ENCODE results near the gene PTPRG. TPM values are rescaled to one million over a fixed set of nuclear protein-coding genes. Genes with fewer than 3 reads are reported as not detected.
A peak's percentile ranks its signal among the peaks of the same experiment; 100 is the strongest.

PTPRG gene
- polyA plus RNA-seq, 3 donors = not detected

DNA sequence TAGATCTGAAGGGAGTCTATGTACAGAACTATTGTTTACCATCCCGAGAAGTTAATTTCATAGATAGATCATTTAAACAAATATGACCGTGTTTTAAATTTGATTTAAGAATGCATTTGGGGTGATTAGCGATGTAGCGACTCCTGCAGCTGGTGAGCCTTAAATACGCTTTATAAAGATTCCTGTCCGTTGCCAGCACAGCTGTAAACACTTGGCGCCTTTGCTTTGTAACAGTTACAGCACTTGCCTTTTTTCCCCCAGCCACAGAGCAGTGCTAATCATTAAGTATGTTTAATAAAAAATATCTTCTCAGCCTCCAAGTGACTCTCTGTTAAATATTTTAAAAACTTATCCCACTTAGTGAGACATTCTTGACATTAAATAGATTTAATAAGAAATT is 478.2 kb downstream of the PTPRG start:
- Histone ChIP-seq H3K36me3 (replicated peaks in 1 of 2; ENCODE audit: control insufficient read depth in 1 of 2, insufficient read depth in 2 of 2, low read length in 2 of 2) (no peaks in the 10 kb centered on the region), H3K9ac (ENCODE audit: insufficient read depth, low read length, poor library complexity, severe bottlenecking) (no peak overlapping the region), H3K27ac (ENCODE audit: low read depth in 1 of 2, low read length in 2 of 2) (no peak overlapping the region), H4K20me1 (ENCODE audit: insufficient read depth, low read length) (no peaks in the 10 kb centered on the region), H2AFZ (ENCODE audit: insufficient read depth, low read depth, low read length, poor library complexity, severe bottlenecking) (no peak overlapping the region), H3K4me3 (replicated peaks in 1 of 3; ENCODE audit: low read depth in 2 of 3, low read length in 3 of 3) (no peak overlapping the region), H3K4me2 (replicated peaks; ENCODE audit: extremely low read depth, low read length, poor library complexity, severe bottlenecking) (no peak overlapping the region), H3K4me1 (ENCODE audit: control insufficient read depth in 1 of 2, insufficient read depth in 2 of 2, low read length in 2 of 2) (no peaks in the 10 kb centered on the region), H3K27me3 (ENCODE audit: control insufficient read depth in 2 of 2, insufficient read depth in 2 of 2, low read length in 2 of 2) (no peaks in the 10 kb centered on the region), H3K79me2 (ENCODE audit: insufficient read depth, low read length) (no peaks in the 10 kb centered on the region), H3K9me3 (replicated peaks in 1 of 2; ENCODE audit: control insufficient read depth in 1 of 2, insufficient read depth in 1 of 2, low read length in 2 of 2) (no peaks in the 10 kb centered on the region)
- no peaks in the 10 kb centered on the region for H3K4me1 Mint-ChIP-seq
- peaks cover 0 to 5% (median 0%) of the 10 kb centered on the region in 7 donors for H3K9me3 Mint-ChIP-seq
- intact Hi-C loops (cut with micrococcal nuclease) = no loop called here
- TF ChIP-seq, protein P1, sequence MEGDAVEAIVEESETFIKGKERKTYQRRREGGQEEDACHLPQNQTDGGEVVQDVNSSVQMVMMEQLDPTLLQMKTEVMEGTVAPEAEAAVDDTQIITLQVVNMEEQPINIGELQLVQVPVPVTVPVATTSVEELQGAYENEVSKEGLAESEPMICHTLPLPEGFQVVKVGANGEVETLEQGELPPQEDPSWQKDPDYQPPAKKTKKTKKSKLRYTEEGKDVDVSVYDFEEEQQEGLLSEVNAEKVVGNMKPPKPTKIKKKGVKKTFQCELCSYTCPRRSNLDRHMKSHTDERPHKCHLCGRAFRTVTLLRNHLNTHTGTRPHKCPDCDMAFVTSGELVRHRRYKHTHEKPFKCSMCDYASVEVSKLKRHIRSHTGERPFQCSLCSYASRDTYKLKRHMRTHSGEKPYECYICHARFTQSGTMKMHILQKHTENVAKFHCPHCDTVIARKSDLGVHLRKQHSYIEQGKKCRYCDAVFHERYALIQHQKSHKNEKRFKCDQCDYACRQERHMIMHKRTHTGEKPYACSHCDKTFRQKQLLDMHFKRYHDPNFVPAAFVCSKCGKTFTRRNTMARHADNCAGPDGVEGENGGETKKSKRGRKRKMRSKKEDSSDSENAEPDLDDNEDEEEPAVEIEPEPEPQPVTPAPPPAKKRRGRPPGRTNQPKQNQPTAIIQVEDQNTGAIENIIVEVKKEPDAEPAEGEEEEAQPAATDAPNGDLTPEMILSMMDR (IDR thresholded peaks at IDR 0.05) = no peak
- peaks cover 0 to 1% (median 0%) of the 10 kb centered on the region in 3 donors for H3K27me3 Mint-ChIP-seq (ENCODE audit: low read depth in 3 of 3)
- DNase-seq = no peak
- H3K27ac Mint-ChIP-seq = no peak overlapping the region
- H3K36me3 Mint-ChIP-seq = no peaks in the 10 kb centered on the region
- WGBS (ENCODE audit: insufficient coverage) = no CpG with 5 or more reads among the region's 7 CpGs
- no peak overlapping the region for H3K4me3 Mint-ChIP-seq

DNA sequence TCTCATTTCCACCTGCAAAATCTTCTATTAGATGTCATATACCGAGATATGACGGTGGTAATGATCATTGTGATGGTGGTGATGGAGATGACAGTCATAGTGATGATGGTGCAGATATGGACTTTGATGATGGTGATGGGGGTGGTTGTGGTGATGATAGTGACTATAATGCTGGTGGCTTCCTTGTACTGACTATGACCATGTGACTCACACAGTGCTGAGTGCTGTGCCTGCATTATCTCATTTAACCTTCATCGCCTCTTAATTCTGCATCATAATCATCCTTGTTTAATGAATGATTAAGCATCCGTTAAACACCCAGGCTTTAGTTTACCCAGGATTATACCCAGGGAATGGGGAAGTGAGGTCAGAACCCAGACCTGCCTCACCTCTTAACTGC is 480.3 kb downstream of the PTPRG start:
- H3K4me1 ChIP-seq (ENCODE audit: control insufficient read depth in 1 of 2, insufficient read depth in 2 of 2, low read length in 2 of 2) = no peaks in the 10 kb centered on the region
- no peaks in the 10 kb centered on the region for H3K79me2 ChIP-seq (ENCODE audit: insufficient read depth, low read length)
- Mint-ChIP-seq H3K27ac (peak overlapping the region in 1 of 7 donors; percentile 73), H3K27me3 (ENCODE audit: low read depth in 3 of 3) (no peaks in the 10 kb centered on the region), H3K9me3 (peaks cover 0 to 5% (median 0%) of the 10 kb centered on the region in 7 donors), H3K4me1 (no peaks in the 10 kb centered on the region), H3K4me3 (no peak overlapping the region), H3K36me3 (no peaks in the 10 kb centered on the region)
- DNase-seq = no peak
- intact Hi-C loops (cut with micrococcal nuclease) = no loop called here
- no peak overlapping the region for H3K4me2 ChIP-seq (replicated peaks; ENCODE audit: extremely low read depth, low read length, poor library complexity, severe bottlenecking)
- H4K20me1 ChIP-seq (ENCODE audit: insufficient read depth, low read length) = no peaks in the 10 kb centered on the region
- H3K9me3 ChIP-seq (replicated peaks in 1 of 2; ENCODE audit: control insufficient read depth in 1 of 2, insufficient read depth in 1 of 2, low read length in 2 of 2) = no peaks in the 10 kb centered on the region
- H3K4me3 ChIP-seq (replicated peaks in 1 of 3; ENCODE audit: low read depth in 2 of 3, low read length in 3 of 3) = no peak overlapping the region
- no peak overlapping the region for H2AFZ ChIP-seq (ENCODE audit: insufficient read depth, low read depth, low read length, poor library complexity, severe bottlenecking)
- WGBS (ENCODE audit: insufficient coverage) = no CpG with 5 or more reads among the region's 4 CpGs
- H3K27me3 ChIP-seq (ENCODE audit: control insufficient read depth in 2 of 2, insufficient read depth in 2 of 2, low read length in 2 of 2) = no peaks in the 10 kb centered on the region
- no peak overlapping the region for H3K9ac ChIP-seq (ENCODE audit: insufficient read depth, low read length, poor library complexity, severe bottlenecking)
- TF ChIP-seq, protein P1 (IDR thresholded peaks at IDR 0.05) = no peak
- H3K36me3 ChIP-seq (replicated peaks in 1 of 2; ENCODE audit: control insufficient read depth in 1 of 2, insufficient read depth in 2 of 2, low read length in 2 of 2) = no peaks in the 10 kb centered on the region
- H3K27ac ChIP-seq (ENCODE audit: low read depth in 1 of 2, low read length in 2 of 2) = no peak overlapping the region
